ENCODE data around the gene GPR55.

GPR55 gene

GRCh38 chr2:230865307-230865765, 59.7 kb downstream of the GPR55 start:
- DNase-seq = no peak

- DNase-seq = peak; percentile 35
Measured at GRCh38 chr2:230864605-230865306, 60.3 kb downstream of the GPR55 start, which contains the start of gene ITM2C. Gene ITM2C, plus strand, starts transcription at chr2:230864942. Its CDS starts 84 bp downstream, at chr2:230865026.

- no peak for DNase-seq
Measured at GRCh38 chr2:230864122-230864604, 60.9 kb downstream of the GPR55 start.

GRCh38 chr2:230863442-230864121, 61.5 kb downstream of the GPR55 start:
- DNase-seq = no peak

- DNase-seq = no peak
Measured at GRCh38 chr2:230863031-230863430, 62.0 kb downstream of the GPR55 start.

- DNase-seq = no peak
Measured at GRCh38 chr2:230862292-230862691, 62.8 kb downstream of the GPR55 start.

- DNase-seq = no peak
Measured at GRCh38 chr2:230861552-230862255, 63.3 kb downstream of the GPR55 start.
